Measurements from ENCODE around the gene IGSF23.

GRCh38 chr19:44600466-44600865, 12.9 kb upstream of the IGSF23 start:
- TF ChIP-seq CTCF (IDR thresholded peaks at IDR 0.05) (no peak), POLR2A (IDR thresholded peaks at IDR 0.05) (no peak)

All from sigmoid colon (tissue), 3 donors.